Measurements from ENCODE around the gene C15orf39. TPM values are rescaled to one million over a fixed set of nuclear protein-coding genes. Genes with fewer than 3 reads are reported as not detected.

Gene C15orf39
- 53.2 TPM for total RNA-seq (2013)
- polyA plus RNA-seq (10 to 100 TPM in 2 of 3 donors, 1 to 10 TPM in 1; 8.9 to 80.7 (median 18.2) TPM), polyA minus RNA-seq (113 and 157 TPM in 2 replicates), total RNA-seq (58.8 to 196 (median 114) reads per million in 11 experiments)

DNA sequence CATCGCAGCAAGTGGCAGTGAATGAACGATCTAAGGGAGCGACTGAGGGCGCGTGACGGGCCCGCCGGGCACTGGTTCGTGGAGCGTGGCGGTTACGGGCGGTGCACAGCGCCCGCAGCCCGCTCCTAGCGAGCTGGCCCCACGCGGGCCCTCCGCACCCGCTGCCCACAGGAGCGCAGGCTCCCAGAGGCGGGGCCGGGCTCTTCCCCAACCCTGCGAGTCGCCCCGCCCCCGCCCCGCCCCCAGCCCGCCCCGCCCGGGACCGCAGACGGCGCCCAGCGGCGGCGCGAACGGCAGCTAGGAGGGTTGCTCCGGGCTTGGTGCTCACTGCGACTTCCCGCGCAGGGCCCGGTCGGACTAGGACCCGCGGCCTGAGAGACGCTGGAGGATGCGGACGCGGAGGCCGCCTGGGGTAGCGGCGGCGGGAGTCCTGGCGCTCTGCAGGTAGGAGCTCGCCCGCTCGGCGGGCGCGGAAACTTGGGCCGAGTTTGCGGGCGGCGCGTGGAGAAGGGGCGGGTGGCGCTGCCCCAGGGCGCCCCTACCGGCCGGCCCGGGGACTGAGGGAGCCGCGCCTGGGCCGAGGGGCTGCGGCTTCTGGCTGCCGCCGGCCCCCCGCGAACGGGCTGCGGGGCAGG is at the start of gene C15orf39:
Gene C15orf39, plus strand, starts transcription at position 267 of the 635 bp plus-strand sequence. CDS start 4,167 bp downstream, outside the sequence.
- H4K20me1 ChIP-seq (ENCODE audit: insufficient read depth, low read length), result peaks cover 46% of the 10 kb centered on the region
- peak within 1 kb of the TSS; percentile 95 for H3K4me2 ChIP-seq (replicated peaks; ENCODE audit: extremely low read depth, low read length, poor library complexity, severe bottlenecking)
- H3K36me3 Mint-ChIP-seq, result peaks cover 32 to 35% of the 10 kb centered on the region in 2 donors
- no peaks in the 10 kb centered on the region for H3K9me3 Mint-ChIP-seq
- H3K4me3 Mint-ChIP-seq, result peak within 1 kb of the TSS; percentile 94 to 96
- peaks cover 61% of the 10 kb centered on the region for H3K4me1 Mint-ChIP-seq
- H3K9ac ChIP-seq (ENCODE audit: insufficient read depth, low read length, poor library complexity, severe bottlenecking), result peak within 1 kb of the TSS; percentile 100
- no peaks in the 10 kb centered on the region for H3K27me3 ChIP-seq (ENCODE audit: control insufficient read depth in 2 of 2, insufficient read depth in 2 of 2, low read length in 2 of 2)
- peaks cover 3 to 7% (median 4%) of the 10 kb centered on the region in 3 donors for H3K27me3 Mint-ChIP-seq (ENCODE audit: low read depth in 3 of 3)
- no peaks in the 10 kb centered on the region for H3K9me3 ChIP-seq (replicated peaks in 1 of 2; ENCODE audit: control insufficient read depth in 1 of 2, insufficient read depth in 1 of 2, low read length in 2 of 2)
- peaks cover 13 to 23% of the 10 kb centered on the region in 2 donors for H3K36me3 ChIP-seq (replicated peaks in 1 of 2; ENCODE audit: control insufficient read depth in 1 of 2, insufficient read depth in 2 of 2, low read length in 2 of 2)
- WGBS (ENCODE audit: insufficient coverage), result under 1% methylated on average over 84 of the region's 84 CpGs
- peaks cover 59 to 74% of the 10 kb centered on the region in 2 donors for H3K4me1 ChIP-seq (ENCODE audit: control insufficient read depth in 1 of 2, insufficient read depth in 2 of 2, low read length in 2 of 2)
- peak within 1 kb of the TSS; percentile 82 to 97 for H3K27ac ChIP-seq (ENCODE audit: low read depth in 1 of 2, low read length in 2 of 2)
- peaks cover 50% of the 10 kb centered on the region for H3K79me2 ChIP-seq (ENCODE audit: insufficient read depth, low read length)
- peak within 1 kb of the TSS; percentile 95 to 97 (median 97) for H3K4me3 ChIP-seq (replicated peaks in 1 of 3; ENCODE audit: low read depth in 2 of 3, low read length in 3 of 3)
- intact Hi-C loops (cut with micrococcal nuclease), result loop anchor here (1.0 to 5.0 kb wide), 10 partner anchors 23 to 264 kb away; partner anchors contain the start of gene COX5A (in 1 of the 2)
- TF ChIP-seq, protein P1, sequence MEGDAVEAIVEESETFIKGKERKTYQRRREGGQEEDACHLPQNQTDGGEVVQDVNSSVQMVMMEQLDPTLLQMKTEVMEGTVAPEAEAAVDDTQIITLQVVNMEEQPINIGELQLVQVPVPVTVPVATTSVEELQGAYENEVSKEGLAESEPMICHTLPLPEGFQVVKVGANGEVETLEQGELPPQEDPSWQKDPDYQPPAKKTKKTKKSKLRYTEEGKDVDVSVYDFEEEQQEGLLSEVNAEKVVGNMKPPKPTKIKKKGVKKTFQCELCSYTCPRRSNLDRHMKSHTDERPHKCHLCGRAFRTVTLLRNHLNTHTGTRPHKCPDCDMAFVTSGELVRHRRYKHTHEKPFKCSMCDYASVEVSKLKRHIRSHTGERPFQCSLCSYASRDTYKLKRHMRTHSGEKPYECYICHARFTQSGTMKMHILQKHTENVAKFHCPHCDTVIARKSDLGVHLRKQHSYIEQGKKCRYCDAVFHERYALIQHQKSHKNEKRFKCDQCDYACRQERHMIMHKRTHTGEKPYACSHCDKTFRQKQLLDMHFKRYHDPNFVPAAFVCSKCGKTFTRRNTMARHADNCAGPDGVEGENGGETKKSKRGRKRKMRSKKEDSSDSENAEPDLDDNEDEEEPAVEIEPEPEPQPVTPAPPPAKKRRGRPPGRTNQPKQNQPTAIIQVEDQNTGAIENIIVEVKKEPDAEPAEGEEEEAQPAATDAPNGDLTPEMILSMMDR (IDR thresholded peaks at IDR 0.05), result peak; percentile 99
- peak within 1 kb of the TSS; percentile 89 to 96 (median 93) for H3K27ac Mint-ChIP-seq
- peak; percentile 80 to 88 (median 82) for DNase-seq
- H2AFZ ChIP-seq (ENCODE audit: insufficient read depth, low read depth, low read length, poor library complexity, severe bottlenecking), result peak within 1 kb of the TSS; percentile 1

DNA sequence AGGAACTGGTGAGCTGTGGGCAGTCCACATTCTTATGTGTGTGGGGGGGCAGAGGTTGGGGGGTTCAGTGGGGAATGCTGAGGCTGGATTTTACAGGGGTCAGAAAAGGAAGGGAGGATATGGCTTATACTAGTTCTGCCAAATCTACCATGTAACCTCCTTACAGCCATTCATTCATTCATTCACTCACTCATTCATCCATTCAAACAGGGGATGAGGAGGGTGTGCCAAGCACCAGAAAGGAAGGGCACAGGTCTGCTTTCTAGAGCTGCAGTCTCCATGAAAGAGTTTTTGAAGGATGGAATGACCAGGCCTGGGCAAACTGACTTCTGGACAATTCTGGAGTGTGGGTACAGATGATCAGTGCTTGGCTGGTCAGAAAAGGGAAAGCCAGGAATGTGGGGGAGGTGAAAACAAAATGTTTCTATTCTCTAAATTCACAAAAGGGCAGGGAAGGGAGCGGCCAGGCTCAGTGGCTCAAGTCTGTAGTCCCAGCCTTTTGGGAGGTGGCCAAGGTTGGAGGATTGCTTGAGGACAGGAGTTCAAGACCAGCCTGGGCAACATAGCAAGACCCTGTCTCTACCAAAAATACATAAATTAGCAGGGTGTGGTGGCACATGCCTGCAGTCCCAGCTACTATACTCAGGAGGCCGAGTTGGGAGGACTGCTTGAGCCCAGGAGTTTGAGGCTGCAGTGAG is 49.2 kb upstream of the C15orf39 start:
- DNase-seq, result no peak
- no peaks in the 10 kb centered on the region for H3K79me2 ChIP-seq (ENCODE audit: insufficient read depth, low read length)
- TF ChIP-seq, protein P1 (IDR thresholded peaks at IDR 0.05), result no peak
- H3K4me1 ChIP-seq (ENCODE audit: control insufficient read depth in 1 of 2, insufficient read depth in 2 of 2, low read length in 2 of 2), result peaks cover 75 to 80% of the 10 kb centered on the region in 2 donors
- H3K4me3 ChIP-seq (replicated peaks in 1 of 3; ENCODE audit: low read depth in 2 of 3, low read length in 3 of 3), result peak overlapping the region in 1 of 3 experiments; percentile 62
- peaks cover 0 to 10% of the 10 kb centered on the region in 2 donors for H3K9me3 ChIP-seq (replicated peaks in 1 of 2; ENCODE audit: control insufficient read depth in 1 of 2, insufficient read depth in 1 of 2, low read length in 2 of 2)
- H3K36me3 ChIP-seq (replicated peaks in 1 of 2; ENCODE audit: control insufficient read depth in 1 of 2, insufficient read depth in 2 of 2, low read length in 2 of 2), result no peaks in the 10 kb centered on the region
- Mint-ChIP-seq H3K4me1 (peaks cover 74% of the 10 kb centered on the region), H3K9me3 (peaks cover 0 to 12% (median 8%) of the 10 kb centered on the region in 7 donors), H3K27me3 (ENCODE audit: low read depth in 3 of 3) (peaks cover 0 to 7% (median 2%) of the 10 kb centered on the region in 3 donors), H3K27ac (peak overlapping the region; percentile 68 to 95 (median 90)), H3K4me3 (no peak overlapping the region), H3K36me3 (peaks cover 3 to 7% of the 10 kb centered on the region in 2 donors)
- no peaks in the 10 kb centered on the region for H4K20me1 ChIP-seq (ENCODE audit: insufficient read depth, low read length)
- H3K27me3 ChIP-seq (ENCODE audit: control insufficient read depth in 2 of 2, insufficient read depth in 2 of 2, low read length in 2 of 2), result no peaks in the 10 kb centered on the region
- H3K27ac ChIP-seq (ENCODE audit: low read depth in 1 of 2, low read length in 2 of 2), result peak overlapping the region; percentile 77 to 81
- intact Hi-C loops (cut with micrococcal nuclease), result loop anchor here in 1 of 2 donors (5.0 kb wide), 1 partner anchor 35 kb away; no protein-coding TSS in a partner anchor
- H3K9ac ChIP-seq (ENCODE audit: insufficient read depth, low read length, poor library complexity, severe bottlenecking), result no peak overlapping the region
- WGBS (ENCODE audit: insufficient coverage), result 63% methylated on average over 1 of the region's 2 CpGs
- no peak overlapping the region for H2AFZ ChIP-seq (ENCODE audit: insufficient read depth, low read depth, low read length, poor library complexity, severe bottlenecking)
- H3K4me2 ChIP-seq (replicated peaks; ENCODE audit: extremely low read depth, low read length, poor library complexity, severe bottlenecking), result no peak overlapping the region
